HG03135 (cell line): ENCODE measurements around the gene SNAPC1.

Experiments
- ATAC-seq: cut with Tn5 transposase; IDR thresholded peaks from one replicate; pipeline ENCODE4 v1.9.1; 2021; ENCODE audit warnings: mild to moderate bottlenecking, moderate library complexity; ENCODE audit not compliant: unreplicated experiment

SNAPC1 gene

GRCh38 chr14:61805451-61805850 lies 43.2 kb downstream of the SNAPC1 start:
- no peak for ATAC-seq

- no peak for ATAC-seq
Observed at GRCh38 chr14:61811882-61812346, 49.7 kb downstream of the SNAPC1 start.

- no peak for ATAC-seq
Observed at GRCh38 chr14:61812347-61813095, 50.3 kb downstream of the SNAPC1 start, which contains the start of gene SYT16. SYT16 (plus strand) TSS chr14:61812703.

GRCh38 chr14:61813096-61813606 lies 50.9 kb downstream of the SNAPC1 start:
- ATAC-seq: no peak

- ATAC-seq: no peak
Observed at GRCh38 chr14:61822458-61822857, 60.2 kb downstream of the SNAPC1 start.

- no peak for ATAC-seq
Observed at GRCh38 chr14:61832783-61833182, 70.6 kb downstream of the SNAPC1 start.

- ATAC-seq: no peak
Observed at GRCh38 chr14:61836184-61836583, 74.0 kb downstream of the SNAPC1 start.

- no peak for ATAC-seq
Observed at GRCh38 chr14:61836807-61837206, 74.6 kb downstream of the SNAPC1 start.

- peak; percentile 90 for ATAC-seq
Observed at GRCh38 chr14:61837336-61838229, 75.4 kb downstream of the SNAPC1 start.

- ATAC-seq: no peak
Observed at GRCh38 chr14:61838661-61839245, 76.5 kb downstream of the SNAPC1 start.

GRCh38 chr14:61839507-61839906 lies 77.3 kb downstream of the SNAPC1 start:
- ATAC-seq: no peak

GRCh38 chr14:61841145-61841544 lies 78.9 kb downstream of the SNAPC1 start:
- no peak for ATAC-seq
